NK-92 treated with Interleukin-12 subunit alpha and Interleukin-12 subunit beta, amount 100 ng/mL, for 24 hours (cell line): ENCODE data around the gene CCL23.
"Not testable (repeated sequence)": the region's sequence is repeated elsewhere in the genome, so short reads cannot be mapped to it uniquely, and the experiment has no call there.

Experiments used
- DNase-seq: peaks from one replicate; lab custom pipeline; 2025; lab: John Stamatoyannopoulos, UW

Gene CCL23

GRCh38 chr17:36002631-36003030 is 15.1 kb downstream of the CCL23 start:
- no peak for DNase-seq

- no peak for DNase-seq
These were observed 15.7 kb downstream of the CCL23 start for GRCh38 chr17:36001862-36002603.

GRCh38 chr17:36001110-36001771 is 16.5 kb downstream of the CCL23 start, which contains the start of gene CCL15:
Gene CCL15 (minus strand): TSS chr17:36001553. CDS start chr17:36001492, 61 bp downstream.
- DNase-seq: no peak

- no peak for DNase-seq
These were observed 17.1 kb downstream of the CCL23 start for GRCh38 chr17:36000732-36001109.

GRCh38 chr17:35998756-35999155 is 19.0 kb downstream of the CCL23 start:
- peak; percentile 5 for DNase-seq

GRCh38 chr17:35998018-35998545 is 19.7 kb downstream of the CCL23 start:
- no peak for DNase-seq

- not testable (repeated sequence) for DNase-seq
These were observed 22.4 kb downstream of the CCL23 start for GRCh38 chr17:35995346-35995745.

GRCh38 chr17:35991075-35991474 is 26.7 kb downstream of the CCL23 start:
- no peak for DNase-seq

- no peak for DNase-seq
These were observed 29.6 kb downstream of the CCL23 start for GRCh38 chr17:35988164-35988563.

GRCh38 chr17:35986643-35987042 is 31.1 kb downstream of the CCL23 start, which contains the start of gene CCL14:
Gene CCL14 (minus strand): TSS chr17:35986729. CDS start chr17:35986649, 80 bp downstream.
- DNase-seq: no peak

- DNase-seq: no peak
These were observed 33.6 kb downstream of the CCL23 start for GRCh38 chr17:35984140-35984539.

GRCh38 chr17:35982409-35983191 is 35.2 kb downstream of the CCL23 start:
- no peak for DNase-seq

GRCh38 chr17:35981908-35982330 is 35.9 kb downstream of the CCL23 start:
- DNase-seq: peak; percentile 39

- DNase-seq: no peak
These were observed 36.5 kb downstream of the CCL23 start, which contains the start of gene CCL16 for GRCh38 chr17:35981246-35981645. Gene CCL16 (minus strand): TSS chr17:35981497. CDS start chr17:35981420, 77 bp downstream.

GRCh38 chr17:35978346-35978745 is 39.4 kb downstream of the CCL23 start:
- no peak for DNase-seq

GRCh38 chr17:35977509-35977908 is 40.3 kb downstream of the CCL23 start:
- DNase-seq: no peak

- peak; percentile 50 for DNase-seq
These were observed 44.2 kb downstream of the CCL23 start for GRCh38 chr17:35973333-35974260.

- no peak for DNase-seq
These were observed 44.8 kb downstream of the CCL23 start for GRCh38 chr17:35972945-35973332.

- peak; percentile 7 for DNase-seq
These were observed 45.2 kb downstream of the CCL23 start for GRCh38 chr17:35972535-35972934.

- DNase-seq: no peak
These were observed 45.7 kb downstream of the CCL23 start for GRCh38 chr17:35972066-35972465.
